Peyer's patch (tissue), 4 donors: Measurements from ENCODE around the gene ARHGEF38. TPM values are rescaled to one million over a fixed set of nuclear protein-coding genes. Genes with fewer than 3 reads are reported as not detected.

Experiments used
- DNase-seq, 3 donors: peaks; one replicate each; pipeline ENCODE4 v3.0.0-alpha.2; 2017 to 2019
- H3K27ac ChIP-seq, 4 donors: fragments of 200-600 bp; sonication (generic); one replicate each; pipeline ENCODE4 v1.5.1; 2016 to 2019
- H3K27me3 ChIP-seq, 2 donors: fragments of 200-600 bp; sonication (generic); one replicate each; pipeline ENCODE4 v1.5.1; 2019
- H3K36me3 ChIP-seq, 3 donors: fragments of 200-600 bp; sonication (generic); one replicate each; pipeline ENCODE4 v1.5.1; 2016 to 2019
- H3K4me1 ChIP-seq, 4 donors: fragments of 200-600 bp; sonication (generic); one replicate each; pipeline ENCODE4 v1.5.1; 2016 to 2019
- H3K4me3 ChIP-seq, 4 donors: fragments of 200-600 bp; sonication (generic); 1 replicate in 3 of 4; 2 replicates in 1 of 4; pipeline ENCODE4 v1.5.1; 2016 to 2019; ENCODE audit warnings: mild to moderate bottlenecking in 1 of 4
- H3K9me3 ChIP-seq, 4 donors: fragments of 200-600 bp; sonication (generic); one replicate each; pipeline ENCODE4 v1.5.1; 2016 to 2019; ENCODE audit warnings: mild to moderate bottlenecking in 1 of 4
- CTCF ChIP-seq, 6 experiments: fragments of 450-650 bp in 4 of 6; fragments of 200-600 bp in 2 of 6; sonication (generic) in 1 of 6; IDR thresholded peaks; one replicate each; pipeline ENCODE4 v1.5.1; 2017 to 2019; ENCODE audit warnings: antibody characterized with exemption in 6 of 6, mild to moderate bottlenecking in 3 of 6, moderate library complexity in 1 of 6
- POLR2A ChIP-seq, 2 donors: fragments of 450-650 bp; IDR thresholded peaks; one replicate each; pipeline ENCODE4 v1.5.1; 2017; ENCODE audit warnings: antibody characterized with exemption in 2 of 2, mild to moderate bottlenecking in 2 of 2, moderate library complexity in 2 of 2
- total RNA-seq, 4 donors: library from RNA; depleted of rRNA; stranded (reverse); fragments of >200 nt; gene quantifications; one replicate each; pipeline ENCODE4 v1.1.0, GENCODE V29; 2016

Gene ARHGEF38
- total RNA-seq, 4 donors from 2014 or later: 17.3 to 31.8 (median 25.4) TPM

GRCh38 chr4:105707782-105708180 lies 155.4 kb downstream of the ARHGEF38 start:
- Histone ChIP-seq H3K27ac (peak overlapping the region; percentile 82 to 92 (median 86)), H3K27me3 (no peaks in the 10 kb centered on the region), H3K36me3 (peaks cover 0 to 7% (median 0%) of the 10 kb centered on the region in 3 donors), H3K4me1 (peaks cover 0 to 24% (median 6%) of the 10 kb centered on the region in 4 donors), H3K4me3 (peak overlapping the region; percentile 78 to 90 (median 88)), H3K9me3 (no peaks in the 10 kb centered on the region)
- no peak for DNase-seq
- TF ChIP-seq POLR2A (IDR thresholded peaks at IDR 0.05) (no peak), CTCF (IDR thresholded peaks at IDR 0.05) (no peak)

- Histone ChIP-seq H3K27ac (peak within 1 kb of the TSS; percentile 82 to 92 (median 86)), H3K9me3 (no peaks in the 10 kb centered on the region), H3K36me3 (peaks cover 0 to 3% (median 0%) of the 10 kb centered on the region in 3 donors), H3K4me3 (peak within 1 kb of the TSS; percentile 78 to 90 (median 88)), H3K4me1 (peaks cover 0 to 24% (median 6%) of the 10 kb centered on the region in 4 donors), H3K27me3 (no peaks in the 10 kb centered on the region)
- DNase-seq: peak; percentile 87 to 95 (median 93)
- TF ChIP-seq CTCF (IDR thresholded peaks at IDR 0.05): peak in 2 of 6 experiments; percentile 4 to 23
- peak; percentile 69 to 78 for TF ChIP-seq POLR2A (IDR thresholded peaks at IDR 0.05)
Observed at GRCh38 chr4:105708181-105709080, 156.0 kb downstream of the ARHGEF38 start, which contains the start of the genes GSTCD and INTS12. Gene GSTCD (plus strand): TSS chr4:105708784. CDS start chr4:105717614, 8,830 bp downstream. Gene INTS12 (minus strand): TSS chr4:105708689. CDS start chr4:105700005, 8,684 bp downstream.

- Histone ChIP-seq H3K9me3 (no peaks in the 10 kb centered on the region), H3K36me3 (no peaks in the 10 kb centered on the region), H3K27ac (peak overlapping the region; percentile 82 to 92 (median 86)), H3K4me3 (peak overlapping the region; percentile 78 to 90 (median 88)), H3K27me3 (no peaks in the 10 kb centered on the region), H3K4me1 (peaks cover 0 to 24% (median 6%) of the 10 kb centered on the region in 4 donors)
- peak in 1 of 3 donors; percentile 54 for DNase-seq
- no peak for TF ChIP-seq CTCF (IDR thresholded peaks at IDR 0.05)
- TF ChIP-seq POLR2A (IDR thresholded peaks at IDR 0.05): no peak
Observed at GRCh38 chr4:105709081-105709450, 156.6 kb downstream of the ARHGEF38 start.

GRCh38 chr4:105710012-105710600 lies 157.7 kb downstream of the ARHGEF38 start:
- Histone ChIP-seq H3K4me3 (no peak overlapping the region), H3K36me3 (no peaks in the 10 kb centered on the region), H3K27me3 (no peaks in the 10 kb centered on the region), H3K27ac (no peak overlapping the region), H3K9me3 (no peaks in the 10 kb centered on the region), H3K4me1 (peaks cover 0 to 24% (median 6%) of the 10 kb centered on the region in 4 donors)
- no peak for DNase-seq
- TF ChIP-seq CTCF (IDR thresholded peaks at IDR 0.05) (no peak), POLR2A (IDR thresholded peaks at IDR 0.05) (no peak)

GRCh38 chr4:105710678-105711077 lies 158.3 kb downstream of the ARHGEF38 start:
- H3K9me3 ChIP-seq: no peaks in the 10 kb centered on the region
- no peak overlapping the region for H3K4me3 ChIP-seq
- H3K36me3 ChIP-seq: no peaks in the 10 kb centered on the region
- DNase-seq: no peak
- H3K27ac ChIP-seq: no peak overlapping the region
- TF ChIP-seq CTCF (IDR thresholded peaks at IDR 0.05) (no peak), POLR2A (IDR thresholded peaks at IDR 0.05) (no peak)
- H3K4me1 ChIP-seq: peaks cover 0 to 24% (median 6%) of the 10 kb centered on the region in 4 donors
- no peaks in the 10 kb centered on the region for H3K27me3 ChIP-seq
